Stimulated activated CD4-positive, alpha-beta T cell treated with anti-CD3 and anti-CD28 coated beads, Interleukin-15, amount 100 ng/mL, for 1 hour (primary cell): ENCODE results near the gene OLFML2A.

ENCODE experiments used
- DNase-seq, 2 donors: peaks; one replicate each; pipeline ENCODE4 v3.0.0-alpha.2; 2020; ENCODE audit warnings: low read depth in 1 of 2, low spot score in 1 of 2

The OLFML2A gene

DNA sequence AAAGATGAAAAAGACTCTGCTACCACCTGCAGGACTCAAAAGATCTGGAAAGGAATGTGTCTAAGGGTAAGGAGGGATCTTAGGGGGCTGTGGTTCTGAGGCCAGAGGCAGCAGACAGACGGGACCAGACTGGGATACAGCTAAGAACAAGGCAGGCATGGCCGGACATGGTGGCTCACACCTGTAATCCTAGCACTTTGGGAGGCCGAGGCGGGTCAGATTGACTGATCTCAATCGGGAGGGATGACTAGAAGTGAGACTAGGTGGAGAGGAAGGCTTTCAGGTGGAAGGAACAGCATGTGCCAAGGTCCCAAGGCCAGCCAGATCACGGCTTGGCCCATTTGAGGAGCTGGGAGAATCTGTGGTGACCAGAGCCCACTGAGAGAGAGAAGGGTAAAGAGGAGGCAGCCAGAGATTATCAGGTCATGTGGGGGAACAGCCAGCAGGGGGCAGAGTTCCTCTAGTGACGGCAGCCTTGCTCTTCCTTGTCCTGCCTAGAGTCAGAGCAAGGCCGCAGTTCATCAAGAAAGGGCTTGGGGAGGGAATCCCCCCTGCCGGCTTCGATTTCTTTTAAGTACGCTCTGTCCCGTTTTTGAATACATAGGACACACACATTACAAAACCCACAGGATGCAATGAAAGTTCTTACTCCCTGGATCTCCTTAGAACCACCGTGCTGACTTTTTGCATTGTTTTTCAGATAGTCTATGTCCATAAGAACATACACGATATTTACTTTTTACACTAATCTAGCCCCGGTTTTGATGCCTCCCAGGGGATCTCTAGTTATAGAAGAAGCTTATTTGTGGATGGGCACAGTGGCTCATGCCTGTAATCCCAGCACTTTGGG, 2.6 kb upstream of the OLFML2A start:
- DNase-seq = peak; percentile 59 to 78

DNA sequence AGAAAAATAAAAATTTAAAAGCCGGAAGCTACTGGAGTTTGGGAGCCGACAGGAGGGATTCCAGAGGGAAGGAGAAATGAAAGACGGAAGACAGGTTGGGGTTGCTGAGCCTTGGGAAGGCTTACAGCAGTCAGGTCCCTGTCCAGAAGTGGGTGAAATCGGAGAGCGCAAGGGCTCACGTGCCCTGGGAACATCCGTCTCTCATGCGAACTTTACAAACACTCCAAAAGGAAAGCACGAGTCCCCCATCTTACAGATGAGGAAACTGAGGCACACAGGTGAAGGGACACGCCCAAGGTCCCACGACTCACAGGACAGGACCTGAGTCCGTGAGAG, 347 bp upstream of the OLFML2A start:
- no peak for DNase-seq

DNA sequence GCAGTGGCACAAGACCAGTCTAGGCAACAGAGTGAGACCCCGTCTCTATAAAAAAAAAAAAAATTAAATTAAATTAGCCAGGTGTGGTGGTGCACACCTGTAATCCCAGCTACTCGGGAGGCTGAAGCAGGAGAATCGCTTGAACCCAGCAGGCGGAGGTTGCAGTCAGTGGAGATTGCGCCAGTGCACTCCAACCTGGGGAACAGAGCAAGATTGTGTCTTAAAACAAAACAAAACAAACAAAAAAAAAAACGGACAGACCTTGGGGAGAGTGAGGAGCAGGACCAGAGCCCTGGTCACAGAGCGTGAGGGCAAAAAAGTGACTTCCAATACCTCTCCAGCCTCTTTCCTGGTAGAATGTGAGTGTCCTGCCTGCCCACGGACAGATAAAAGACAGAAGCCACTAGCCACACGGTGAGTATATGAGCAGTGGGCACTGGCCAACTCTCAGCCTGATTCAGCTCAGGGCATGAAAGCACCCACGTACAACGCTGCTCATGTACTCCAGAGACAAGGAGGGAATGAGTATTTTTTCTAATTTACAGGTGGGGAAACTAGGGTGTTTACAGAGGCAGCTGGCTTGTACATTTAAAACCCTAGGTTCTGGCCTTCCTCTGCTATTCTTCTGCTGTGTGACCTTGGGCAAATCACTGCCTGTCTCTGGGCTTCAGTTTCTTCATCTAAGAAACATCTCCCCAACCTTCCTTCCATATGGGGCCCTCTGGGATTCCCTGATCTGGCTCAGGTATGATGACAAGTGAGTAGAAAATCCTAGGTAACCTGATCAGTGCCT, 1.8 kb downstream of the OLFML2A start:
- no peak for DNase-seq

DNA sequence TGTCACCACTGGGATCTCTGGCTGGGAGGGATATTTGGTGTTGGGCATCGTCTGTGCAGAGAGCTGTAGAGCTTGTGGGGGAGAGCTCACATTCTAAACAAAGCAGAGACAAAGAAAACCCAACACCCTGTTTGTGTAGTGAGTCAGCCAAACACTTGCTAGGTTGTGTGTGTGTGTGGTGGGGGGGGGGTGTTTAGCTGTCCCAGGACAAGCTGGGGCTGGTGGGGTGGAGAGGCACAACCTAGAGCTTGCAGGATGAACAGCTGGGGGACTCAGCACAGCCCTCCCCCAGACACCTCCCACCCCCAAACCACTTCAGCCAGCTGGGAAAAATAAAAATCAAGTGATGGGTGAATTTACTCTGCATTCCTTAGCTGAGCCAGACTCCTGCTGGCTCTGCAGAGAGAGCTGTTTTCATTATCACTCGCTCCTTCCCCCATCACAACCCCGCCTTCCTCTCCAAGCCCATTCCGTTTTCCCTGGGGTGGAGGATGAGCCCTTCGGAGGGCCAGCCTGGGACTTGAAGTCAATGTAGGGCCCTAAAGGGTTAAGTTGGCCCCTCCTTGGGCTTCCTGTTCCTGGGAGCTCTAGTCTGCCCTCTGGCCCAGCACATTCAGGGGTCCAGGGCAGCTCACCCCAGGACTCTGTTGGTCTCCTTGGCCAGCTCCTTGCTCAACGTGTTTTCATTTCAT, 2.6 kb downstream of the OLFML2A start:
- DNase-seq = no peak

DNA sequence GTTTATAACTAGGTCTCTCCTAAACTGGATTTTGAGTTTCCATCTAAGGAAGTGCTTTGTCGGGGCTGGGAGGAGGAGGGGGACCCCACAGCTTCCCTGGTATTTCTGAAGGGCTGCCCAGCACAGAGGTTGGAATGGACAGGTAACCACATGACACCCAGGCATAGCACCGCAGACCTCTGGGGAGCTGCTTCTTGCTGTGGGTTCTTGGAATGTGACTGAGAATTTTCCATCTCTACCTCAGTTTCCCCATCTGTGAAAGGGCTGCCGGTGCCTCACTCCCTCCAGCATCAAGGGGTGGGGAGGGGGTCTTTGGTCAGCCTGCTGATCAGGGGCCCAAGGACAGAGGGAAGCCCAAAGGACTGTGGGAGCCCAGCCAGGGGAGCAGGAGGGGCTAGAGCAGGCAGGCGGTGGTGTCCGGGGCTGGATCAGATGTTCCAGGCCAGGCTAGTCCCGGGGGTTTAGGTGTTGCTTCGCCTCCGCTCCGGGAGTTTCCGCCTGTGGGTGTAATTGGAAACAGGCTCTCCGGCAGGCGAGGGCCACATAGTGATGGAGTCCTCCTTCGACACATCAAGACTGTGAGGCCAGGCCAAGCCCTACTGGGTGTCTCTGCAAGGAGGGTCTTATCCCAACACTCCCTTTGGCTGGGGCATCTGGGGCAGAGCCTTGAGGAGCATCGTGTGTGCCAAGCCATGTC, 3.3 kb downstream of the OLFML2A start:
- no peak for DNase-seq

DNA sequence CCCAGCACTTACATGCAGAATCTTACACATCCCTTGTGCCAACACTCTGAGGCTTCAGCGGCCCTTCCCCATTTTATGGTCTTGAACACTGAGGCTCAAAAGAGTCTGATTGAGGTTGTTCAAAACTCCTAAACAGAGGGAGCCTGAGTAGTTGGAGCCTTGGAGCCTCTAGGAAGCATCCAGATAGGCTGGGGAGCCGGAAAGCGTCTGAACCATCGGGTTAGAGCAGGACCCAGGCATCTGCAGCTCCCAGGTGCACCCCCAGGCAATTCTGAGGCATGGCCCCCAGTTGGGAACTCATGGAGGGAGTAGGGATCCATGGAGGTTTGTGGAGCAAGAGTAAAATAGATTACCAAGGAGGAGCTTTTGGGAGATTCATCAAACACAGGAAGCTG, 3.8 kb downstream of the OLFML2A start:
- DNase-seq = no peak

DNA sequence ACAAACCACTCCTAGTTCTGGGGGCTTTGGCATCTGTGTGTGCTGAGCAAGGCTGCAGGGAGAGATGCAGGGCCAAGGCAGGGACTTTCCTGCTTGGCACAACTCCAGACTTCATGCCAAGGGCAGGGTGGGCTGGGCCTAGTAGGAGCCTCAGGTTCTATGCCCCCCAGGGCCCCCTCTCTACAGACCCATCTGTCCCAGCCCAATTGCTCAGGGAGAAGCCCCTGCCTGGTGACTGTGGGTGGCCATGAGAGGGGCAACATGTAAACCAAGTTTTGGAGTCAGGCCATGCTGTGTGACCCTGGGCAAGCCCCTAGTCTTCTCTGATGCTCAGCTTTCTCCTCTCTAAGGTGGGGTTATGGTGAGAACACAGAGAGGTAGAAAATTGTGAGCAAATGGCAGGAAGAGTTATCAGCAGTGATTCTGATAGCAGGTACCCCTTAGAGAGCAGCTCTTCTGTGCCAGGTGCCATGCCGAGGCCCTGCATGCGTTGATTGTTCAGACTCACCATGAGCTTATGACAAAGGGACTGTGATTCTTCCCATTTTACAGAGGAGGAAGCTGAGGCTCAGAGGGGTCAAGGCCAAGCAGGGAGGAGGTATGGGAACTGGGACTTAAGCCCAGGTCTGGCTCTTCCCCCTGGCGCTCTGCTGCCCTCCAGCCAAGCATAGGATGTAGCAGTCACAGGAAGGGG, 5.2 kb downstream of the OLFML2A start:
- no peak for DNase-seq

DNA sequence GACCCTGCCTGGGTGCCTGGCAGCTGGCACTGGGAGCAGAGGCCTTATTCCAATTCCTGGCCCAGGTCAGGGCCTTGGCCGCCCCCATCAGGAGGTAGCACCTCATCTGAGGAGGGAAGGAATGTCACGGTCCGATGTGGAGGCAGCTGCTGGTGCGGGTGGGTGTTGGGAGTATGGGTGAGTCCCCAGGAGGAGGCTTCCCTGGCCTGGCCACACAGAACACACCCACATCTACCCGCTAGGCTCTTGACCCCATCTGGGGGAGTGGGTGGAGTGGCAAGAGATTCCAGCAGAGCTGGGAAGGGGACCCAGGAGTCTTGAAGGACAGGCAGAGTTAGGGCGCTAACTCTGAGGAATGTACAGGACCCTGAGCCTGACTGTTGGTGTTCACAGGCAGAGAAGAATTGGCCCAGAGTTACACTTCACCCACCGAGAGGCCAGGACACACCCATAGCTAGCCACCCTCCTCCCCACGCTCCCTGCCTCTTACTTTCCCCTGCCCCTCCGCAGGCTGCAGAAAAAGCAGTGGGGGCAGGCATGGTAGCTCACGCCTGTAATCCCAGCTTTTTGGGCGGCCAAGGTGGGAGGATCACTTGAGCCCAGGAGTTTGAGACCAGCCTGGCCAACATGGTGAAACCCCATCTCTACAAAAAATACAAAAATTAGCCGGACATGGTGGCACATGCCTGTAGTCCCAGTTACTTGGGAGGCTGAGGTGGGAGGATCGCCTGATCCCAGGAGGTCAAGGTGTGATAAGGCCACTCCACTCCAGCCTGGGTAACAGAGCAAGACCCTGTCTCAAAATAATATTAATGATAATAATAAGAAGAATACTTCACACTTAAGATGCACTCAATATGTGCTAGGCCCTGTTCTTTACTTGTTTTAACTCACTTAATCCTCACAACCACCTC, 6.0 kb downstream of the OLFML2A start:
- DNase-seq = no peak

DNA sequence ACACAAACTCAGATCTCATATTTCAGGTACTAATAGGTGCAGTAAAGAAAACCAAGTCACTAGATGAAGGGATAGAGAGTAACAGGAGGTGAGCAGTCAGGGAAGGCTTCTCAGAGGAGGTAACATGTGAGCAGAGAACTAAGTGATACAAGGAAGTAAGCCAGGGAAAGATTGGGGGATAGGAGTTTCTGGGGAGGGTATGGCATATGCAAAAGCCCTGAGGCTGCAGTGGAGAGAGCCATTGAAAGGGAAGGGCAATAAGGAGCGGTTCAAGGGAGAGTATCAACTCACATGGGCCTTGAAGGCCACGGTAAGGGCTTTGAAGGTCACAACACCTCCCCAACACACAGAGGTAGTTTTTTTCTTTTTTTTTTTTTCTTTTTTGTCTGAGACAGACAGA, 6.9 kb downstream of the OLFML2A start:
- DNase-seq = no peak

DNA sequence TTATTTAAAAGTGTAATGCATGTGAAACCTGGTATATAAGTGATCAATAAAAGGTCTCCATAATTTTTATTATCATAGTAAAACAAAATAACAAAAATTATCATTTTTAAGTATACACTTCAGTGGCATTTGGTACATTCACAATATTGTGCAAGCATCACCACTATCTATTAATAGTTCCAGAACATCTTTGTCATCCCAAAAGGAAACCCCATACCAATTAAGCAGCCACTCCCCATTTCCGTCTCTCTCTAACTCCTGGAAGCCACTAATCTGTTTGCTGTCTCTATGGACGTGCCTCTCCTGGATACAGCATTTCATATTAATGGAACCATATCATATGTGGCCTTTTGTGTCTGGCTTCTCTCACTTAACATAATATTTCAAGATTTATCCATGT, 7.6 kb downstream of the OLFML2A start:
- no peak for DNase-seq

DNA sequence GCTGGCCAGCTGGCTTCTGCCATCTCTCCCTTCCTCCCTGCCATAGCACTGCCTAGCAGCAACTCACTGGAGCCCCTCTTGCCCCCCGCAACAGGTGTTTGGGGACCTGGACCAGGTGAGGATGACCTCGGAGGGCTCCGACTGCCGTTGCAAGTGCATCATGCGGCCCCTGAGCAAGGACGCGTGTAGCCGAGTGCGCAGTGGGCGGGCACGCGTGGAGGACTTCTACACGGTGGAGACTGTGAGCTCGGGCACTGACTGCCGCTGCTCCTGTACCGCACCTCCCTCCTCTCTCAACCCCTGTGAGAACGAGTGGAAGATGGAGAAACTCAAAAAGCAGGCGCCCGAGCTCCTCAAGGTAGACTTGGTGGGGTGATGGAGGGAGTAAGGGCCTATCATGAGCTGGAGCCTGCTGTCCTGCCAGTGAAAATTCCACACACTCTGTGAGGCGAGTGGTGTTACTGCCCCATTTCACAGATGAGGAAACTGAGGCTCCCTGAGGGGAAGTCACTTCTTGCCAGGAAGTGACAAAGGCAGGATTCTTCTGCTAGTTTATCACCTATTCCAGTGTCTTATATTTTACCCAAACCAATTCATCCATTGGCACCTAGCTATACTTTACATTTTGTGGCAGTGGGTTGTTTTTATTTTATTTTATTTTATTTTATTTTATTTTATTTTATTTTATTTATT, 10.1 kb downstream of the OLFML2A start:
- DNase-seq = no peak

DNA sequence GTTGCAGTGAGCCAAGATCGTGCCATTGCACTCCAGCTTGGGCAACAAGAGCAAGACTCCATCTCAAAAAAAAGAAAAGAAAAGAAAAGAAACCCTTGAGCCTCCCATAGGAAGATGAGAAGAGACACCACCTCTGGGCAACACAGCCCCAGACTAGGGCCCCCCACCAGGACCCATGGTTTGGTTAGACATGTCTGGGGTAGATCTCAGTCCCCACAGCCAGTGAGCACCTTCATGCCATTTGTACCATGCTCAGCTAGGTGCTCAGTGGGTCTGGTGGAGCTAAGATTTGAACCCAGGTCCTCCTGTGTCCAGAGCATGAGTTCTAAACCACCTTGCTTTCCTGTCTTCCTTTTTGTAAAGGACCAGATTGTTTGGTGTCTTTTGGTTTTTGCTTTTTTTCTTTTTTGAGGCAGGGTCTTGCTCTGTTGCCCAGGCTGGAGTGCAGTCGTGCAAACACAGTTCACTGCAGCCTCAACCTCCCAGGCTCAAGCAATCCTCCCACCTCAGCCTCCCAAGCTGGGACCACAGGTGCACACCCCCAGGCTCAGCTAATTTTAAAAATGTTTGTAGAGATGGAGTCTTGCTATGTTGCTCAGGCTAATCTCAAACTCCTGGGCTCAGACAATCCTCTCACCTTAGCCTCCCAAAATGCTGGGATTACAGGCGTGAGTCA, 11.7 kb downstream of the OLFML2A start:
- DNase-seq = no peak

DNA sequence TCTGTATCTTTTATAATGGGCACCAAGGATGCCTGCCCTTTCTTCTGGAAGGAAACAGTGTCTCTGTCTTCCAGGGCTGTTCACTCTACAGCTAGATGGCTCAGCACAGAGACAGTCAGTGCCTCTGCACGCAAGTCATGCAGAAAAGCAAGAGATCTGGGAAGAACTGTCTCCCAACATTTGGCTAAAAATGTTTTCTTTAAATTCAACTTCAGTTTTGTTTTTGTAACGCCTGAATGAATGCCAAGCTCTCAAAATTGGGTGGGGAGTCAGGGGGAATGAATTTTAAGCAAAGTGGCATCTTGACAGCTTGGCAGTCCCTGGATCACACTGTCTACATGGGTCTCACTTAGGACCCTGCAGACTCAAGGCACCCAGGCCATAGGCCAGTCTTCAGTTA, 12.6 kb downstream of the OLFML2A start:
- DNase-seq = no peak

DNA sequence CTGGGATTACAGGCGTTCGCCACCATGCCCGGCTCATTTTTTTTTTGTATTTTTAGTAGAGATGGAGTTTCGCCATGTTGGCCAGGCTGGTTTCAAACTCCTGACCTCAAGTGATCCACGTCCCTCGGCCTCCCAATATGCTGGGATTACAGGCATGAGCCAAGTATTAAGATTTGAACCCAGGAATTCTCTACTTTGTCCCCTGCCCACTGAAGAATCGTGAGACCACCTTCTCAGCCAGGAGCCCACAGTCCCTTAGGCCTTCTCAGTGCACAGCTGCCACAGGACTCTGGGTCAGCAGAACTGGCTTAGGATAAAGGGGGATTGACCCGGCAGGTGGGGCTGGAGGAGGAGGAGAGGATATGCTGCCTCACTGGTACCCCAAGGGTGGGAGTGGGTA, 13.4 kb downstream of the OLFML2A start:
- no peak for DNase-seq

DNA sequence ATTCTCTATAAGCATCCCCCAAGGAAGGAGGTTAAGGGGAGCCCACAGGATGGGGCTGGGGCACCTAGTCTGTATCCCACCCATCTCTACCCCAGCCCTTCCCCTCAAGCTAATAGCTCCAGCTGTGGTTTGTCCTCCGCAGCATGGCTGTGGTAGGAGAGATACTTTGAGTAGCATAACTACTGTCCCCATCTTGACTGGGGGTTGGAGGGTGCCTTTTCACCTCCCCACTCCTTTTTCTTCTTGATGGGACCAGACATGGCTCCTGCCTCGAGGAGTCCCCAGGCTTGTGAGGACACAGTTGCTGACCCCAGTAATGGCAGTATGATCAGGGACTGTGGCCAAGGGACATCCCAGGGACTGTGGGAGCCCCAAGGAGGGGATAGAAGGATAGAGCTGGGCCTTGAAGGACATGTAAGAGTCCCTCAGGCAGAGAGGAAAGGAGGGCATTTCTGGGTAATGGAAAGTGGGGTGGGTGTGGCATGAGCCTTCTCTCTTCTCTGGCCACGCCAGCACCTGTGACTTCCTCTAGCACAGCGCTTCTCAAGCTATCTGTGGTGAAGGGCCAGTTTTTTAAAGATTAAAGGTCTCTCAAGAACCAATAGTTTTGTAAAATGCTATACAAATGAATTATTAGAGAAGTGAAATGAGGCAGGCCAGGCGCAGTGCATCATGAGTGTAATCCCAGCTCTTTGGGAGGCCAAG, 14.0 kb downstream of the OLFML2A start:
- no peak for DNase-seq

DNA sequence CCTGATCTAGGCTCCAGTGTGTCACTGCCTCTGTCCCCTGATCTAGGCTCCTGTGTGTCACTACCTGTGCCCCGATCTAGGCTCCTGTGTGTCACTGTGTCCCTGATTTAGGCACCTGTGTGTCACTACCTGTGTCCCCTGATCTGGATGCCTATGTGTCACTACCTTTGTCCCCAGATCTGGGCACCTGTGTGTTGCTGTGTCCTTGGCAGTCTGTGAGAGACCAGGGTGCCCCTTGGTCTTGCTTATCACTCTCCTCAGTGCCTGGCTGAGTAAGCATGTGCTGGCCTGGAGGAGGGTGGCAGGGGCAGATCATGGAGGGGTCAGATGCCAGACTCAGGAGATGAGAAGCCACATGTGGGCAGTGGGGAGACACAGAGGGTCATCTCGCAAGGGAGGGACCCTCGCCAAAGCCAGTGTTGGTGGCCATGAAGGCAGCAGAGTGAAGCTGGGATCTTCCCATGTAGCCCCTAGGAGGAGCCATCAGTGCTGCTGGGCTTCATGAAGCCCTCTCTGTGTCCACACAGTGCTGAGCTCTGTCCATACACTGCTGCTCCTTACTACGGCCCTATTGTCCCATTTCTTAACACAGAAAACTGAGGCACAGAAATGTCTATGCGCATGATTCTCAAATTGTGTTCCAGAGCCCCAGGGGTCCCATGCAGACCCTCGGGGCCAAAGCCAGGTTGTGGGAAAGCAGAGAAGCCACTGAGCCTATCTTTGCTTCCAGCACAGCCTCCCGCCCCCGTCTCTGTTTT, 15.5 kb downstream of the OLFML2A start:
- DNase-seq = no peak

DNA sequence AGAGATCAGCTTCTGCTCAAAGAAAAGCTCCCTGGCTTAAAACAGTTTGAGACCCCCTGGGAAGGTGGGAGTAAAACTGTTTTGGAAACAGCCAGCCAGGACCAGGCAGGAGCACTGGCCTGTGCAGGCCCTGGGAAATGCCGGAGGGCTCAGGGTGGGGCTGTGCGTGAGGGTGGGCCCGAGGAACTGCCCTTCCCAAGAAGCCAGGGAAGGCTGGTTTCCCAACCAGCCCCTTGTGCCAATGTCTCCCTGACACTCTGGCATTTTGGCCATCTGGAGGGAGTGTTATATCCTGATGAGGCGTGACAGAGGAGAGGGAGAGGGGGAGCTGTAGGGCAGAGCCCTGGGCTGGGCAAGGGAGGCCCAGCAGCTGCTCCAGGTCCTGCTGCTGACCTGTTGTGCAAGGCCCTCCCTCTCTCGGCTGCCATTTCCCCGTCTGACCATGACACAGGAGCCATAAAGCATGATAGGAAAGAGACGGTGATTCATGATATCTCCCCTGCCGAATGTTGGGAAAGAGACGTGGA, 16.1 kb downstream of the OLFML2A start:
- DNase-seq = no peak
